Thoracic aorta (tissue), 2 donors: ENCODE results near the gene SET. TPM values are rescaled to one million over a fixed set of nuclear protein-coding genes. Genes with fewer than 3 reads are reported as not detected.

Source experiments
- ATAC-seq: fragments of 150-250 bp; one replicate; pipeline ENCODE4 v1.8.0; 2017; ENCODE audit warnings: low read depth; ENCODE audit not compliant: insufficient number of reproducible peaks, low FRiP score
- DNase-seq: peaks from one replicate; pipeline ENCODE4 v3.0.0-alpha.2; 2020; ENCODE audit warnings: low spot score
- H3K27ac ChIP-seq, 2 donors: fragments of 200-600 bp; sonication (generic); 1 replicate in 1 of 2; 2 replicates in 1 of 2; pipeline ENCODE4 v1.5.1; 2016; ENCODE audit warnings: mild to moderate bottlenecking in 2 of 2, moderate library complexity in 2 of 2
- H3K27me3 ChIP-seq: fragments of 200-600 bp; sonication (generic); replicated peaks from 2 replicates; pipeline ENCODE4 v1.6.0; 2016; ENCODE audit warnings: mild to moderate bottlenecking; ENCODE audit not compliant: insufficient read depth
- H3K36me3 ChIP-seq: fragments of 200-600 bp; sonication (generic); one replicate; pipeline ENCODE4 v1.5.1; 2016
- H3K4me1 ChIP-seq, 2 donors: fragments of 200-600 bp; sonication (generic); 1 replicate in 1 of 2; 2 replicates in 1 of 2; pipeline versions ENCODE4 v1.5.1 to v1.6.0; 2016; ENCODE audit warnings: low read depth in 2 of 2, mild to moderate bottlenecking in 1 of 2; ENCODE audit not compliant: control insufficient read depth in 1 of 2
- H3K4me3 ChIP-seq: fragments of 200-600 bp; sonication (generic); 2 replicates; pipeline ENCODE4 v1.5.1; 2016; ENCODE audit warnings: mild to moderate bottlenecking
- H3K9me3 ChIP-seq: fragments of 200-600 bp; sonication (generic); 2 replicates; pipeline ENCODE4 v1.5.1; 2016
- total RNA-seq, 2 donors: library from RNA; depleted of rRNA; stranded (reverse); fragments of >200 nt; gene quantifications; one replicate each; pipeline versions ENCODE4 v1.1.0 to v1.2.3, GENCODE V29; 2016
- TF ChIP-seq, protein P1 (sequence below): fragments of 200-600 bp; sonication (generic); IDR thresholded peaks from one replicate; pipeline ENCODE4 v1.5.1; 2019; ENCODE audit warnings: antibody characterized with exemption

Gene SET
- total RNA-seq, 2 donors from 2014 or later, result 83.3 to 201 TPM

DNA sequence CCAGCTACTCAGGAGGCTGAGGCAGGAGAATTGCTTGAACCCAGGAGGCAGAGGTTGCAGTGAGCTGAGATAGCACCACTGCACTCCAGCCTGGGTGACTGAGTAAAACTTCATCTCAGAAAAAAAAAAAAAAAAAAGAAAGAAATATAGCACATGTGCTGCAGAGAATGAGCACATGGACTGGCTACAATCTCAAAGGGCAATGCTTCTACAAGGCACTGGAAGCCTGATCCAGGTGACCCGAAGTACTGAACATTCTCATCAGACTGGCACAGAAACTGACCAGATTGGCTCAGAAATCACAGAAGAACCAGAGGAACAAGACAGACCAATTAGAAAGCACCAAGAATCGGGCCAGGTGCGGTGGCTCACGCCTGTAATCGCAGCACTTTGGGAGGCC lies 37.2 kb upstream of the SET start:
- Histone ChIP-seq H3K36me3 (no peaks in the 10 kb centered on the region), H3K27ac (no peak overlapping the region), H3K4me1 (peaks cover 0 to 7% of the 10 kb centered on the region in 2 donors), H3K9me3 (no peaks in the 10 kb centered on the region), H3K27me3 (no peaks in the 10 kb centered on the region), H3K4me3 (no peak overlapping the region)
- DNase-seq, result no peak
- TF ChIP-seq, protein P1, sequence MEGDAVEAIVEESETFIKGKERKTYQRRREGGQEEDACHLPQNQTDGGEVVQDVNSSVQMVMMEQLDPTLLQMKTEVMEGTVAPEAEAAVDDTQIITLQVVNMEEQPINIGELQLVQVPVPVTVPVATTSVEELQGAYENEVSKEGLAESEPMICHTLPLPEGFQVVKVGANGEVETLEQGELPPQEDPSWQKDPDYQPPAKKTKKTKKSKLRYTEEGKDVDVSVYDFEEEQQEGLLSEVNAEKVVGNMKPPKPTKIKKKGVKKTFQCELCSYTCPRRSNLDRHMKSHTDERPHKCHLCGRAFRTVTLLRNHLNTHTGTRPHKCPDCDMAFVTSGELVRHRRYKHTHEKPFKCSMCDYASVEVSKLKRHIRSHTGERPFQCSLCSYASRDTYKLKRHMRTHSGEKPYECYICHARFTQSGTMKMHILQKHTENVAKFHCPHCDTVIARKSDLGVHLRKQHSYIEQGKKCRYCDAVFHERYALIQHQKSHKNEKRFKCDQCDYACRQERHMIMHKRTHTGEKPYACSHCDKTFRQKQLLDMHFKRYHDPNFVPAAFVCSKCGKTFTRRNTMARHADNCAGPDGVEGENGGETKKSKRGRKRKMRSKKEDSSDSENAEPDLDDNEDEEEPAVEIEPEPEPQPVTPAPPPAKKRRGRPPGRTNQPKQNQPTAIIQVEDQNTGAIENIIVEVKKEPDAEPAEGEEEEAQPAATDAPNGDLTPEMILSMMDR, result no peak
- no peak for ATAC-seq

GRCh38 chr9:128653908-128654307 lies 35.1 kb upstream of the SET start:
- Histone ChIP-seq H3K36me3 (no peaks in the 10 kb centered on the region), H3K4me3 (no peak overlapping the region), H3K27ac (no peak overlapping the region), H3K27me3 (no peaks in the 10 kb centered on the region), H3K4me1 (peaks cover 0 to 7% of the 10 kb centered on the region in 2 donors), H3K9me3 (no peaks in the 10 kb centered on the region)
- no peak for DNase-seq
- TF ChIP-seq, protein P1, result no peak
- ATAC-seq, result no peak

GRCh38 chr9:128654481-128654880 lies 34.5 kb upstream of the SET start:
- H3K36me3 ChIP-seq, result no peaks in the 10 kb centered on the region
- no peak overlapping the region for H3K4me3 ChIP-seq
- H3K4me1 ChIP-seq, result peaks cover 0 to 7% of the 10 kb centered on the region in 2 donors
- TF ChIP-seq, protein P1, result no peak
- H3K9me3 ChIP-seq, result no peaks in the 10 kb centered on the region
- H3K27ac ChIP-seq, result no peak overlapping the region
- no peak for DNase-seq
- no peak for ATAC-seq
- H3K27me3 ChIP-seq, result no peaks in the 10 kb centered on the region

DNA sequence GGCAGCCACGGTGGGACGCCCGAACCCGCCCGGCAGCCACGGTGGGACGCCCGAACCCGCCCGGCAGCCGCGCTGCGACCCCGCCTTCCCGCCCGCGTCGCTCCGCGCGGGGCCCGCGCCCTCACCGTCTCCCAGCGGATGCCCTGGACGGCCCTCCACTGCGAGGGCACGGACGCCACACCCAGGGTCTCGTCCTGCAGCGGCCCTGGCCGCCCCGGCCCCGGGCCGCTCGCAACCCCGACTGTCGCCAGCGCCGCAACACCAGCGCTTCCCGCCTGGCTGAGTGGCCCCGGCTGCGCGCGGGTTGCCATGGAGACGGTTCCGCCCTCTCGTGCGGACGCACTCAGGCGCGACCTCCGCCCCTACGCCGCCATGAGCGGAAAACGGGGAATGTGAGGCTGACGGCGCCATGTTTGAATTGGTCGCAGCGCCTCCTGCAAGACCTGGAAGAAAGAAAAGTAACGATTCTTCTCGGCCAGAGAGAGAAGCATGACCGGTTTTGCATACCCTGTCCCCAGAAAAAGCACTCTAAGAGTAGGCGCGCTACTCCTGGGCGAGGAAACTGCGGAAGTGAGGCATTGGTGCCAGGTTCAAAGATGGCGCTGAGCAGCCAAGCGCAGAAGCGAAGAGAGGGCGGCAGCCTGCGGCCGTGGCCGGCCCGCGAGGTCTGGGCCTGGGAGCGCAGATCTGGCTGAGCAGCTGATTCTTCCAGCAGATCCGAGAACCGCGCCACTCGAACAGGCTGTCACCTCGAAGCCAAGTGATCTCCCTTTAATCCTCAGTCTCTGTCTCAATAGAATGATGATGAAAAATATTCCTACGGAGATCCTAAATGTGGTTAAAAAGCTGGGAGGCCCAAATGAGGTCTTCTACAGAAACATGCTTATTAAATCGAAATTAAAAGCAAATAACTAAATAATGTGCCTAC lies 32.3 kb upstream of the SET start, which contains the start of gene DYNC2I2:
TSS of gene DYNC2I2 (minus strand) at position 432 of the 928 bp plus-strand sequence. CDS start at position 311, 121 bp downstream.
- no peaks in the 10 kb centered on the region for H3K9me3 ChIP-seq

DNA sequence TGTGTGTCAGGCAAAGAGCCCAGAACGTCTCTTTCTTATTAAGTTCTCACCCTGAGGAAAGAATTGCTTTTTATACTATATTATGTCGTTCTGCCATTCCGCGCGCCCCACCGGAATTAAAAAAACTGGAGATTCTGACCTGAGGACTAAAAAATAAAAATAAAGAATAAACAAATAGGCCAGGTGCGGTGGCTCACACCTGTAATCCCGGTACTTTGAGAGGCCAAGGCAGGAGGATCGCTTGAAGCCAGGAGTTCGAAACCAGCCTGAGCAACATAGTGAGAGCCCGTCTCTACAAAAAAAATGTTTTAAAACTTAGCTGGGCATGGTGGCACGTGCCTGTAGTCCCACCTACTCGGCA lies 31.7 kb upstream of the SET start:
- no peak for DNase-seq
- Histone ChIP-seq H3K9me3 (no peaks in the 10 kb centered on the region), H3K27ac (peak overlapping the region; percentile 98 to 100), H3K27me3 (no peaks in the 10 kb centered on the region), H3K4me1 (peaks cover 0 to 7% of the 10 kb centered on the region in 2 donors), H3K36me3 (no peaks in the 10 kb centered on the region), H3K4me3 (peak overlapping the region; percentile 86)
- TF ChIP-seq, protein P1, result no peak
- no peak for ATAC-seq

More for the DNA sequence above, 32.3 kb upstream of the SET start, which contains the start of gene DYNC2I2:
- peaks cover 0 to 7% of the 10 kb centered on the region in 2 donors for H3K4me1 ChIP-seq
- peak; percentile 81 for DNase-seq
- H3K36me3 ChIP-seq, result no peaks in the 10 kb centered on the region
- TF ChIP-seq, protein P1, result no peak
- peak within 1 kb of the TSS; percentile 86 for H3K4me3 ChIP-seq
- ATAC-seq, result peak; percentile 92
- peak within 1 kb of the TSS; percentile 98 to 100 for H3K27ac ChIP-seq
- H3K27me3 ChIP-seq, result no peaks in the 10 kb centered on the region
